B cell (primary cell): ENCODE measurements around the gene CNTNAP2. TPM values are rescaled to one million over a fixed set of nuclear protein-coding genes. Genes with fewer than 3 reads are reported as not detected.

Experiments
- ATAC-seq: fragments of 200-7000 bp; cut with Tn5 transposase; one replicate; pipeline ENCODE4 v1.10.0; 2021; ENCODE audit warnings: low read depth, mild to moderate bottlenecking, moderate number of reproducible peaks, moderate library complexity
- CTCF ChIA-PET: fragments of 350-600 bp; sonication (Branson Sonifier 250); formaldehyde crosslinking; loops from one replicate; lab custom pipeline; 2021; ENCODE audit warnings: antibody characterized with exemption, inconsistent platforms; lab: Charles Lee
- POLR2A ChIA-PET: fragments of 350-600 bp; sonication (Branson Sonifier 250); formaldehyde crosslinking; loops from one replicate; lab custom pipeline; 2021; ENCODE audit warnings: antibody characterized with exemption; lab: Charles Lee
- DNase-seq: peaks from one replicate; pipeline ENCODE4 v3.0.0; 2013
- H2AFZ ChIP-seq: 2 replicates; pipeline ENCODE4 v1.6.1; 2012; ENCODE audit warnings: mild to moderate bottlenecking, low read depth, low read length; ENCODE audit not compliant: insufficient read depth, poor library complexity, severe bottlenecking
- H3K27ac ChIP-seq, 2 donors: 1 replicate in 1 of 2; 2 replicates in 1 of 2; pipeline ENCODE4 v1.5.1; 2012 to 2013; ENCODE audit warnings: low read length in 2 of 2, mild to moderate bottlenecking in 2 of 2, moderate library complexity in 1 of 2
- H3K27me3 ChIP-seq, 4 experiments: fragments of 200-600 bp in 1 of 4; sonication (generic) in 1 of 4; replicated peaks in 1 of 4; 1 replicate in 2 of 4; 2 replicates in 2 of 4; pipeline versions ENCODE4 v1.6.1 to v1.7.0; 2013 to 2016; ENCODE audit warnings: low read length in 3 of 4, mild to moderate bottlenecking in 2 of 4, mixed read lengths in 1 of 4, moderate library complexity in 1 of 4; ENCODE audit not compliant: insufficient read depth in 4 of 4, control insufficient read depth in 3 of 4; ENCODE audit errors: control extremely low read depth in 1 of 4
- H3K36me3 ChIP-seq, 2 experiments: replicated peaks in 1 of 2; 1 replicate in 1 of 2; 2 replicates in 1 of 2; pipeline versions ENCODE4 v1.6.1 to v1.7.1; 2013; ENCODE audit warnings: low read length in 1 of 2; ENCODE audit not compliant: insufficient read depth in 2 of 2, control insufficient read depth in 1 of 2; ENCODE audit errors: control extremely low read depth in 1 of 2, extremely low read depth in 1 of 2
- H3K4me1 ChIP-seq, 2 donors: fragments of 200-600 bp in 1 of 2; sonication (generic) in 1 of 2; 1 replicate in 1 of 2; 2 replicates in 1 of 2; pipeline versions ENCODE4 v1.5.1 to v1.6.1; 2013 to 2017; ENCODE audit warnings: low read length in 2 of 2; ENCODE audit not compliant: control insufficient read depth in 2 of 2, insufficient read depth in 2 of 2
- H3K4me2 ChIP-seq: replicated peaks from 2 replicates; pipeline ENCODE3; 2012; ENCODE audit warnings: mild to moderate bottlenecking, low read depth, low read length; ENCODE audit not compliant: poor library complexity, severe bottlenecking
- H3K4me3 ChIP-seq, 5 experiments: fragments of 200-600 bp in 1 of 5; sonication (generic) in 1 of 5; 1 replicate in 3 of 5; 2 replicates in 2 of 5; pipeline versions ENCODE4 v1.5.1 to v1.7.0; 2011 to 2016; ENCODE audit warnings: low read length in 4 of 5, mild to moderate bottlenecking in 4 of 5, low read depth in 2 of 5, control low read depth in 1 of 5, moderate library complexity in 1 of 5; ENCODE audit not compliant: insufficient read depth in 1 of 5; ENCODE audit errors: control extremely low read depth in 1 of 5, extremely low read depth in 1 of 5
- H3K79me2 ChIP-seq: fragments of 200-600 bp; sonication (generic); one replicate; pipeline ENCODE4 v1.6.0; 2016; ENCODE audit warnings: low read length; ENCODE audit not compliant: control insufficient read depth, insufficient read depth
- H3K9ac ChIP-seq: fragments of 200-600 bp; sonication (generic); 2 replicates; pipeline ENCODE4 v1.6.1; 2017; ENCODE audit warnings: mild to moderate bottlenecking, low read length, moderate library complexity
- H3K9me3 ChIP-seq, 3 donors: one replicate each; pipeline versions ENCODE4 v1.6.1 to v1.7.1; 2013; ENCODE audit warnings: low read length in 2 of 3; ENCODE audit not compliant: control insufficient read depth in 2 of 3, insufficient read depth in 1 of 3; ENCODE audit errors: control extremely low read depth in 1 of 3
- H4K20me1 ChIP-seq: 2 replicates; pipeline ENCODE4 v1.6.0; 2012; ENCODE audit warnings: mild to moderate bottlenecking, low read length; ENCODE audit not compliant: insufficient read depth, control insufficient read depth, poor library complexity, severe bottlenecking
- H3K27ac Mint-ChIP-seq: one replicate; pipeline ENCODE4 v1.8.0; 2021; ENCODE audit warnings: mixed read lengths
- H3K27me3 Mint-ChIP-seq: one replicate; pipeline ENCODE4 v1.8.0; 2021; ENCODE audit warnings: mixed read lengths
- H3K4me1 Mint-ChIP-seq: one replicate; pipeline ENCODE4 v1.8.0; 2021; ENCODE audit warnings: mixed read lengths
- H3K4me3 Mint-ChIP-seq: one replicate; pipeline ENCODE4 v1.8.0; 2021; ENCODE audit warnings: mixed read lengths
- H3K9me3 Mint-ChIP-seq: one replicate; pipeline ENCODE4 v1.8.0; 2022; ENCODE audit warnings: mixed read lengths; ENCODE audit not compliant: insufficient read depth
- CTCF ChIP-seq: fragments of 200-600 bp; IDR thresholded peaks from one replicate; pipeline ENCODE4 v1.8.0; 2022; ENCODE audit warnings: antibody characterized with exemption, mild to moderate bottlenecking
- EZH2 ChIP-seq: IDR thresholded peaks from 2 replicates; pipeline ENCODE4 v1.6.1; 2012; ENCODE audit warnings: borderline replicate concordance, low read depth, mild to moderate bottlenecking, moderate library complexity, low read length; ENCODE audit not compliant: insufficient read depth, poor library complexity, severe bottlenecking
- WGBS: methylation state at CpG from one replicate; pipeline ENCODE4 v1.1.5; 2013; ENCODE audit warnings: missing lambda C conversion rate; ENCODE audit not compliant: insufficient coverage; 5-methylcytosine and 5-hydroxymethylcytosine counted together
- intact Hi-C: fragments of 100-400 bp; cut with micrococcal nuclease; formaldehyde crosslinking; loops from one replicate; pipeline ENCODE4 v1.10.0; 2022
- polyA plus RNA-seq: library from polyadenylated mRNA; depleted of rRNA; stranded (reverse); fragments of >200 nt; gene quantifications from 2 replicates; pipeline ENCODE4 v1.2.3, GENCODE V29; 2012
- total RNA-seq, 2 donors: library from RNA; stranded (reverse); fragments of 120-200 nt in 1 of 2; gene quantifications; 1 replicate in 1 of 2; 2 replicates in 1 of 2; pipeline versions ENCODE4 v1.2.3 to v1.2.4, GENCODE V29; 2013 to 2022

CNTNAP2 gene
- total and polyA plus RNA-seq, 2 donors (not counting 1 experiment from before 2014, with no cell fraction given): 7.4 to 16.6 TPM

GRCh38 chr7:148175512-148175911, 2058.9 kb downstream of the CNTNAP2 start:
- intact Hi-C loops: no loop called here
- Histone ChIP-seq H3K9ac (no peak overlapping the region), H3K36me3 (no peaks in the 10 kb centered on the region), H3K27me3 (no peaks in the 10 kb centered on the region), H3K4me2 (no peak overlapping the region), H2AFZ (no peak overlapping the region), H3K9me3 (no peaks in the 10 kb centered on the region), H3K79me2 (no peaks in the 10 kb centered on the region), H3K4me1 (no peaks in the 10 kb centered on the region), H3K4me3 (no peak overlapping the region), H3K27ac (no peak overlapping the region), H4K20me1 (no peaks in the 10 kb centered on the region)
- ChIA-PET POLR2A (no interaction called here), CTCF (interaction anchor here (0.6 kb wide), 1 partner anchor 131 kb away, joined by 3 read pairs; no protein-coding TSS in a partner anchor)
- Mint-ChIP-seq H3K4me3 (no peak overlapping the region), H3K27ac (no peak overlapping the region), H3K27me3 (peaks cover 9% of the 10 kb centered on the region), H3K9me3 (no peaks in the 10 kb centered on the region), H3K4me1 (no peaks in the 10 kb centered on the region)
- DNase-seq (no peak), ATAC-seq (no peak)
- 100% methylated on average over 1 of the region's 2 CpGs for WGBS
- TF ChIP-seq CTCF (no peak), EZH2 (no peak)

GRCh38 chr7:148177972-148178371, 2061.4 kb downstream of the CNTNAP2 start:
- H3K36me3 ChIP-seq: no peaks in the 10 kb centered on the region
- DNase-seq (no peak), ATAC-seq (no peak)
- H3K4me2 ChIP-seq: no peak overlapping the region
- TF ChIP-seq EZH2: no peak
- no peak for TF ChIP-seq CTCF
- H3K27me3 ChIP-seq: no peaks in the 10 kb centered on the region
- CTCF ChIA-PET: interaction anchor here (0.6 kb wide), 1 partner anchor 202 kb away, joined by 3 read pairs; no protein-coding TSS in a partner anchor
- H3K27ac ChIP-seq: no peak overlapping the region
- H3K9ac ChIP-seq: no peak overlapping the region
- POLR2A ChIA-PET: no interaction called here
- Mint-ChIP-seq H3K27ac (no peak overlapping the region), H3K27me3 (peaks cover 11% of the 10 kb centered on the region), H3K4me3 (no peak overlapping the region), H3K9me3 (no peaks in the 10 kb centered on the region), H3K4me1 (no peaks in the 10 kb centered on the region)
- H3K4me1 ChIP-seq: no peaks in the 10 kb centered on the region
- H2AFZ ChIP-seq: no peak overlapping the region
- H4K20me1 ChIP-seq: no peaks in the 10 kb centered on the region
- no peak overlapping the region for H3K4me3 ChIP-seq
- H3K9me3 ChIP-seq: no peaks in the 10 kb centered on the region
- intact Hi-C loops: no loop called here
- H3K79me2 ChIP-seq: no peaks in the 10 kb centered on the region
